Measurements from ENCODE around the gene MED6. TPM values are rescaled to one million over a fixed set of nuclear protein-coding genes. Genes with fewer than 3 reads are reported as not detected.
A peak's percentile ranks its signal among the peaks of the same experiment; 100 is the strongest.

The MED6 gene
- total and polyA plus RNA-seq, 8 donors: 6.4 to 15.8 (median 12.6) TPM

- Histone ChIP-seq H3K27me3 (no peaks in the 10 kb centered on the region), H3K4me3 (peak overlapping the region in 3 of 4 donors; percentile 8 to 91 (median 85)), H3K4me1 (peaks cover 8 to 13% (median 9%) of the 10 kb centered on the region in 3 donors), H3K27ac (no peak overlapping the region), H3K9me3 (no peaks in the 10 kb centered on the region), H3K36me3 (no peaks in the 10 kb centered on the region)
- TF ChIP-seq, protein P1, sequence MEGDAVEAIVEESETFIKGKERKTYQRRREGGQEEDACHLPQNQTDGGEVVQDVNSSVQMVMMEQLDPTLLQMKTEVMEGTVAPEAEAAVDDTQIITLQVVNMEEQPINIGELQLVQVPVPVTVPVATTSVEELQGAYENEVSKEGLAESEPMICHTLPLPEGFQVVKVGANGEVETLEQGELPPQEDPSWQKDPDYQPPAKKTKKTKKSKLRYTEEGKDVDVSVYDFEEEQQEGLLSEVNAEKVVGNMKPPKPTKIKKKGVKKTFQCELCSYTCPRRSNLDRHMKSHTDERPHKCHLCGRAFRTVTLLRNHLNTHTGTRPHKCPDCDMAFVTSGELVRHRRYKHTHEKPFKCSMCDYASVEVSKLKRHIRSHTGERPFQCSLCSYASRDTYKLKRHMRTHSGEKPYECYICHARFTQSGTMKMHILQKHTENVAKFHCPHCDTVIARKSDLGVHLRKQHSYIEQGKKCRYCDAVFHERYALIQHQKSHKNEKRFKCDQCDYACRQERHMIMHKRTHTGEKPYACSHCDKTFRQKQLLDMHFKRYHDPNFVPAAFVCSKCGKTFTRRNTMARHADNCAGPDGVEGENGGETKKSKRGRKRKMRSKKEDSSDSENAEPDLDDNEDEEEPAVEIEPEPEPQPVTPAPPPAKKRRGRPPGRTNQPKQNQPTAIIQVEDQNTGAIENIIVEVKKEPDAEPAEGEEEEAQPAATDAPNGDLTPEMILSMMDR (IDR thresholded peaks at IDR 0.05): no peak
- intact Hi-C loops (cut with DNase I): no loop called here
- peak in 2 of 4 donors; percentile 24 to 36 for ATAC-seq
- no peak for FAIRE-seq
- DNase-seq: no peak
- WGBS, 2 donors: 34 to 38% methylated on average over 3 of the region's 3 CpGs
Observed at GRCh38 chr14:70601162-70601561, 707 bp upstream of the MED6 start.

DNA sequence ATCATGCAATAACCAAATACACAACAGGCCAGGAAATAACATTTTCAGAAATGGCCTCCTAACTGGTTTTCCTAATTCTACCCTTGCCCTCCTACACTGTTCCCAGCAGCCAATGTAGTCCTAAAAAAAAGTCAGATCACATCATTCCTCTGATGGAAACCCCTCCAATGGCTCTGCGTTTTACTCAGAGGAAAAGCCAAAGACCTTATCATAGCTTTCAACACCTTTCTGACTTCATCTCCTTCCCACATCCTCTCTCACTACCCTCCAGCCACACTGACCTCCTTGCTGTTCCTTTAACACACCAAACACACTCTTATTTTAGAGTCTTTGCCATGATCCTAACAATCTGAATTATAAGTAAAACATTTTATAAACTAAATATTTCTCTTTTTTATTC lies 1.1 kb downstream of the MED6 start:
- ATAC-seq (no peak), DNase-seq (no peak), FAIRE-seq (no peak)
- Histone ChIP-seq H3K4me1 (peaks cover 8 to 13% (median 9%) of the 10 kb centered on the region in 3 donors), H3K36me3 (peaks cover 0 to 4% (median 0%) of the 10 kb centered on the region in 3 donors), H3K27me3 (no peaks in the 10 kb centered on the region), H3K9me3 (no peaks in the 10 kb centered on the region), H3K4me3 (peak overlapping the region in 1 of 4 donors; percentile 91), H3K27ac (no peak overlapping the region)
- 41 to 43% methylated on average over 1 of the region's 1 CpG for WGBS, 2 donors
- intact Hi-C loops (cut with DNase I): no loop called here
- TF ChIP-seq, protein P1 (IDR thresholded peaks at IDR 0.05): no peak

DNA sequence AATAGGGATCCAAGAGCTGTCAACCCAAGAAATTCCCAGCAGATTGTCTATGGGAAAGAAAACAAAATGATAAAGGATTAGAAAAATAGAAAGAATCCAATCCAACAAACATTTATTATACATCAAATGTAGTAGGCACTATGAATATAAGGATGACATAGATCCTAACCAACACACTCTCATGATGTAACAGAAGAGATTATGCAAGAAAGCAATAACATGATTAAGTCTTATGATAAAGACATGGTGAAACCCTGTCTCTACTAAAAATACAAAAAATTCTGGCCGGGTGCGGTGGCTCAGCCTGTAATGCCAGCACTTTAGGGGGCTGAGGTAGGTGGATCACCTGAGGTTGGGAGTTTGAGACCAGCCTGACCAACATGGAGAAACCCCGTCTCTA lies 2.7 kb downstream of the MED6 start:
- peaks cover 8 to 13% (median 9%) of the 10 kb centered on the region in 3 donors for H3K4me1 ChIP-seq
- peaks cover 2 to 19% (median 4%) of the 10 kb centered on the region in 3 donors for H3K36me3 ChIP-seq
- no peak for DNase-seq
- no peak for FAIRE-seq
- H3K9me3 ChIP-seq: no peaks in the 10 kb centered on the region
- no peak for ATAC-seq
- intact Hi-C loops (cut with DNase I): no loop called here
- H3K4me3 ChIP-seq: no peak overlapping the region
- TF ChIP-seq, protein P1 (IDR thresholded peaks at IDR 0.05): no peak
- WGBS, 2 donors: 88 to 97% methylated on average over 3 of the region's 3 CpGs
- no peak overlapping the region for H3K27ac ChIP-seq
- no peaks in the 10 kb centered on the region for H3K27me3 ChIP-seq

DNA sequence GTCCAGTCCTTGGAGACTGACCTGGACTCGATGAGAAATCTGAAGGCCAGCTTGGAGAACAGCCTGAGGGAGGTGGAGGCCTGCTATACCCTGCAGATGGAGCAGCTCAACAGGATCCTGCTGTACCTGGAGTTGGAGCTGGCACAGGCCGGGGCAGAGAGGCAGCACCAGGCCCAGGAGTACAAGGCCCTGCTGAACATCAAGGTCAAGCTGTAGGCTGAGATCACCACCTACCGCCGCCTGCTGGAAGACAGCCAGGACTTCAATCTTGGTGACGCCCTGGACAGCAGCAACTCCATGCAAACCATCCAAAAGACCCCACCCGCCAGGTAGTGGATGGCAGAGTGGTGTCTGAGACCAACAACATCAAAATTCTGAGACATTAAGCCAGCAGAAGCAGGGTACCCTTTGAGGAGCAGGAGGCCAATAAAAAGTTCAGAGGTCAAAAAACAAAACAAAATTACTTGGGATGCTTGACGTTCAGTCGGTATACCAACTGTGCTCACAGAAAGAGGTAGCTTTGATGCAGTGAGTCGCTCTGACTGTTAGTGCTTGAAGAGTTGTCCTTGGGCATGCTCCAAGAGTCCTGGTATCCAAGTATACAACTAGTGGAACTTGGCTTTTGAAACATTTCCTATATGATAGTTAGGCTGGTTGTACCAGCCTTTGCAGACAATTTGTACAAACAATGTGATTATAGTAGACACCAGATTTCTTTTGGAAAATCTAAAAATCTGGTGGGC lies 4.8 kb downstream of the MED6 start:
- Histone ChIP-seq H3K27me3 (no peaks in the 10 kb centered on the region), H3K4me3 (no peak overlapping the region), H3K27ac (no peak overlapping the region), H3K9me3 (no peaks in the 10 kb centered on the region), H3K36me3 (peaks cover 4 to 37% (median 9%) of the 10 kb centered on the region in 3 donors), H3K4me1 (peaks cover 8 to 13% (median 9%) of the 10 kb centered on the region in 3 donors)
- ATAC-seq (peak in 1 of 4 donors; percentile 20), DNase-seq (peak in 5 of 6 donors; percentile 10 to 66 (median 40)), FAIRE-seq (no peak)
- TF ChIP-seq, protein P1 (IDR thresholded peaks at IDR 0.05): no peak
- 60 to 63% methylated on average over 9 of the region's 9 CpGs for WGBS, 2 donors
- intact Hi-C loops (cut with DNase I): no loop called here

GRCh38 chr14:70594461-70594860 lies 6.0 kb downstream of the MED6 start:
- DNase-seq: peak in 1 of 6 donors; percentile 50
- WGBS, 2 donors: 94% methylated on average over 9 of the region's 9 CpGs
- intact Hi-C loops (cut with DNase I): no loop called here

More at GRCh38 chr14:70594461-70594860, 6.0 kb downstream of the MED6 start:
- Histone ChIP-seq H3K4me3 (no peak overlapping the region), H3K36me3 (peaks cover 4 to 49% (median 17%) of the 10 kb centered on the region in 3 donors), H3K27me3 (no peaks in the 10 kb centered on the region), H3K27ac (no peak overlapping the region), H3K4me1 (peaks cover 4 to 9% (median 5%) of the 10 kb centered on the region in 3 donors), H3K9me3 (no peaks in the 10 kb centered on the region)
- FAIRE-seq (no peak), ATAC-seq (no peak)
- TF ChIP-seq, protein P1 (IDR thresholded peaks at IDR 0.05): no peak

Data from pancreas (tissue), 10 donors.